BJ (cell line): Measurements from ENCODE around the gene GALNT13. TPM values are rescaled to one million over a fixed set of nuclear protein-coding genes. Genes with fewer than 3 reads are reported as not detected.

ENCODE experiments used
- CTCF ChIA-PET: fragments of 350-600 bp; formaldehyde crosslinking; extraction: SDS; loops from one replicate; lab custom pipeline; 2021; ENCODE audit warnings: antibody characterized with exemption, inconsistent platforms; lab: Yijun Ruan, JAX
- POLR2A ChIA-PET: fragments of 300-600 bp; sonication (Branson Sonifier 250); formaldehyde crosslinking; extraction: SDS; loops from one replicate; lab custom pipeline; 2021; ENCODE audit warnings: antibody characterized with exemption; lab: Charles Lee
- DNase-seq: peaks from one replicate; pipeline ENCODE4 v3.0.0-alpha.2; 2011; ENCODE audit warnings: low read depth
- H3K27me3 ChIP-seq: 2 replicates; pipeline ENCODE4 v1.6.0; 2011; ENCODE audit warnings: low read length; ENCODE audit not compliant: control insufficient read depth, insufficient read depth
- H3K36me3 ChIP-seq: 2 replicates; pipeline ENCODE4 v1.5.1; 2011; ENCODE audit warnings: low read length; ENCODE audit not compliant: control insufficient read depth, insufficient read depth
- H3K4me3 ChIP-seq: 2 replicates; pipeline ENCODE4 v1.5.1; 2011; ENCODE audit warnings: low read depth, mild to moderate bottlenecking, control low read depth, low read length
- CTCF ChIP-seq: IDR thresholded peaks from 2 replicates; pipeline ENCODE4 v1.5.1; 2011; ENCODE audit warnings: low read depth, mild to moderate bottlenecking, control low read depth, inconsistent platforms, low read length, moderate library complexity; ENCODE audit not compliant: insufficient read depth
- polyA plus RNA-seq: library from polyadenylated mRNA; depleted of rRNA; stranded (reverse); fragments of >200 nt; gene quantifications from 2 replicates; pipeline ENCODE4 v1.2.3, GENCODE V29; 2011

Gene GALNT13
- polyA plus RNA-seq, 1 experiment = not detected

GRCh38 chr2:154446324-154446723 lies 574.6 kb downstream of the GALNT13 start:
- ChIA-PET CTCF (interaction anchor here (1.4 kb wide), 1 partner anchor 14 kb away, joined by 4 read pairs; no protein-coding TSS in a partner anchor), POLR2A (no interaction called here)
- no peak for TF ChIP-seq CTCF
- no peaks in the 10 kb centered on the region for H3K36me3 ChIP-seq
- no peaks in the 10 kb centered on the region for H3K27me3 ChIP-seq
- no peak overlapping the region for H3K4me3 ChIP-seq
- no peak for DNase-seq

- no peak for DNase-seq
- ChIA-PET POLR2A (no interaction called here), CTCF (no interaction called here)
- H3K36me3 ChIP-seq = no peaks in the 10 kb centered on the region
- no peak for TF ChIP-seq CTCF
- H3K27me3 ChIP-seq = no peaks in the 10 kb centered on the region
- no peak overlapping the region for H3K4me3 ChIP-seq
Measured at GRCh38 chr2:154447727-154448418, 576.2 kb downstream of the GALNT13 start.

- no peak for TF ChIP-seq CTCF
- CTCF ChIA-PET = no interaction called here
- Histone ChIP-seq H3K36me3 (no peaks in the 10 kb centered on the region), H3K4me3 (no peak overlapping the region), H3K27me3 (no peaks in the 10 kb centered on the region)
- POLR2A ChIA-PET = no interaction called here
- no peak for DNase-seq
Measured at GRCh38 chr2:154449951-154450658, 578.4 kb downstream of the GALNT13 start.

GRCh38 chr2:154452471-154452870 lies 580.7 kb downstream of the GALNT13 start:
- no peak for DNase-seq
- Histone ChIP-seq H3K36me3 (no peaks in the 10 kb centered on the region), H3K4me3 (no peak overlapping the region), H3K27me3 (no peaks in the 10 kb centered on the region)
- no peak for TF ChIP-seq CTCF
- CTCF ChIA-PET = interaction anchor here (0.8 to 1.0 kb wide), 2 partner anchors 12 to 781 kb away, joined by 3 read pairs; no protein-coding TSS in a partner anchor
- POLR2A ChIA-PET = no interaction called here

GRCh38 chr2:154452906-154453493 lies 581.3 kb downstream of the GALNT13 start:
- no peaks in the 10 kb centered on the region for H3K27me3 ChIP-seq
- no peak for DNase-seq
- no peak for TF ChIP-seq CTCF
- POLR2A ChIA-PET = no interaction called here
- H3K4me3 ChIP-seq = no peak overlapping the region
- H3K36me3 ChIP-seq = no peaks in the 10 kb centered on the region
- CTCF ChIA-PET = interaction anchor here (0.8 to 1.0 kb wide), 2 partner anchors 11 to 780 kb away, joined by 3 read pairs; no protein-coding TSS in a partner anchor
